Esophagus muscularis mucosa (tissue), 4 donors: Measurements from ENCODE around the gene CSNK1G1.

Experiments used
- EP300 ChIP-seq: sonication (generic); formaldehyde crosslinking; IDR thresholded peaks from one replicate; pipeline ENCODE4 v1.6.1; 2017; ENCODE audit warnings: antibody characterized with exemption
- POLR2AphosphoS5 ChIP-seq, 2 donors: sonication (generic); formaldehyde crosslinking; IDR thresholded peaks; one replicate each; pipeline ENCODE4 v1.6.1; 2017; ENCODE audit warnings: antibody characterized with exemption in 2 of 2
- TF ChIP-seq, protein P1 (sequence below), 3 experiments: fragments of 200-600 bp in 2 of 3; fragments of 450-650 bp in 1 of 3; sonication (generic) in 2 of 3; IDR thresholded peaks; one replicate each; pipeline ENCODE4 v1.5.1; 2017 to 2019; ENCODE audit warnings: antibody characterized with exemption in 3 of 3, mild to moderate bottlenecking in 2 of 3, moderate library complexity in 1 of 3

DNA sequence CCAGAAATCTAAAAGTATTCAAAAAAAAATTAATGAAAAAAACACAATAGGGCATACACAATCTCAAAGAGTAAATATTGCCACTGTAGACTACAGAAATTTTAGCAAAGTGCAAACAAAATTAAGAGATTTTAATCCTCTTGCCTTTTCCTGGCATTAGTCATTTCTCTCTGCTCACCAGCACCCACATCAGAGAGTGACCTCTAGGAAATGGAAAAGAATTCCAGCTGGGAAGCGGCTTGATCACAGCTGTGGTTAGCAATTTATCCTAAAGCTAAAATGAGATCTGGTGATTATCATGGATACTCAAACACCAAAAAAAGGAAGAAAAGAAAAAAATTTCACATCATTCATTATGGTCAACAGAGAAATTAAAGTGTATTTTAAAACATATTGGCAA lies 7.5 kb downstream of the CSNK1G1 start:
- TF ChIP-seq POLR2AphosphoS5 (IDR thresholded peaks at IDR 0.05) (no peak), EP300 (no peak)
- TF ChIP-seq, protein P1, sequence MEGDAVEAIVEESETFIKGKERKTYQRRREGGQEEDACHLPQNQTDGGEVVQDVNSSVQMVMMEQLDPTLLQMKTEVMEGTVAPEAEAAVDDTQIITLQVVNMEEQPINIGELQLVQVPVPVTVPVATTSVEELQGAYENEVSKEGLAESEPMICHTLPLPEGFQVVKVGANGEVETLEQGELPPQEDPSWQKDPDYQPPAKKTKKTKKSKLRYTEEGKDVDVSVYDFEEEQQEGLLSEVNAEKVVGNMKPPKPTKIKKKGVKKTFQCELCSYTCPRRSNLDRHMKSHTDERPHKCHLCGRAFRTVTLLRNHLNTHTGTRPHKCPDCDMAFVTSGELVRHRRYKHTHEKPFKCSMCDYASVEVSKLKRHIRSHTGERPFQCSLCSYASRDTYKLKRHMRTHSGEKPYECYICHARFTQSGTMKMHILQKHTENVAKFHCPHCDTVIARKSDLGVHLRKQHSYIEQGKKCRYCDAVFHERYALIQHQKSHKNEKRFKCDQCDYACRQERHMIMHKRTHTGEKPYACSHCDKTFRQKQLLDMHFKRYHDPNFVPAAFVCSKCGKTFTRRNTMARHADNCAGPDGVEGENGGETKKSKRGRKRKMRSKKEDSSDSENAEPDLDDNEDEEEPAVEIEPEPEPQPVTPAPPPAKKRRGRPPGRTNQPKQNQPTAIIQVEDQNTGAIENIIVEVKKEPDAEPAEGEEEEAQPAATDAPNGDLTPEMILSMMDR (IDR thresholded peaks at IDR 0.05): no peak
